H1 (cell line): ENCODE results near the gene SUZ12. TPM values are rescaled to one million over a fixed set of nuclear protein-coding genes. Genes with fewer than 3 reads are reported as not detected.

Source experiments
- BCL11A ChIP-seq, 2 experiments: IDR thresholded peaks; one replicate each; pipeline ENCODE4 v1.6.1; 2011; ENCODE audit warnings: low read depth in 2 of 2, low read length in 2 of 2, mild to moderate bottlenecking in 2 of 2
- CHD1 ChIP-seq: IDR thresholded peaks from 2 replicates; pipeline ENCODE4 v1.6.1; 2012; ENCODE audit warnings: low read depth, low read length, improper control_type of control experiment
- polyA plus RNA-seq, 7 experiments: library from polyadenylated mRNA; depleted of rRNA in 3 of 7; stranded (reverse) in 5 of 7; unstranded in 2 of 7; fragments of >200 nt in 5 of 7; fragments of 200-250 nt in 2 of 7; gene quantifications; 1 replicate in 5 of 7; 2 replicates in 1 of 7; 4 replicates in 1 of 7; pipeline versions ENCODE4 v1.2.1 to v1.2.3, GENCODE V29; 2011 to 2013; ENCODE audit warnings: missing spikeins in 2 of 7, mixed read lengths in 2 of 7
- total RNA-seq: library from RNA; stranded (reverse); fragmentation: NEBNext Ultra II Directional; extraction: Animal tissue kit (Norgen Biotek cat#: 25700); gene quantifications from 2 replicates; pipeline ENCODE4 v1.2.1, GENCODE V29; 2021
- TF ChIP-seq, protein P1 (sequence below): IDR thresholded peaks from 2 replicates; pipeline ENCODE4 v1.6.1; 2011; ENCODE audit warnings: low read length, improper control_type of control experiment

SUZ12 gene
- total and polyA plus RNA-seq, 2 of the 8 experiments (the other 6 are each of a cell fraction or from before 2014, with no cell fraction given), result 9.1 to 34.6 TPM

DNA sequence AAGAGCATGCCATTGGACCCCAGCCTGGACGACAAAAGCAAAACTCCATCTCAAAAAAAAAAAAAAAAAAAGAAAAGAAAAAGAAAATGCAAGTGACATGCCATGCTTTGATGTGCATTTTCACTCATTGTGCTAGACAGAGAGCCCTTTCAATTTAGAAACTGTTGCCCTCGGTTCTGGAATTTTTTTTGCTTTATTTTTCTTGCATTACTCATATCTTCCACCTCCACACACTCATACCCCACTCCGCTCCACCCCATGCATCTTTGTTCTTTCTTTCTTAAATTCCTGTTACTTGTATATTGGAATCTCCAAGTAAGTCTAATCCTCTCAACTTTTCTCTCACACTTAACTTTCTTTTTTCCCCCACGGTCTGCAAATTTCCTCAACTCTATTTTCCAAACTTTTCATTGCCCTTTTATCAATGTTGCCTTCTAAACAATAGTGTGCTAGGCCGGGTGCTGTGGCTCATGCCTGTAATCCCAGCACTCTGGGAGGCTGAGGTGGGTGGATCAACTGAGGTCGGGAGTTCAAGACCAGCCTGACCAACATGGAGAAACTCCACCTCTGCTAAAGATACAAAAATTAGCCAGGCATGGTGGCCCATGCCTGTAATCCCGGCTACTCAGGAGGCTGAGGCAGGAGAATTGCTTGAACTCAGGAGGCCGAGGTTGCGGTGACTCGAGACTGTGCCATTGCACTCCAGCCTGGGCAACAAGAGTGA is 16.8 kb upstream of the SUZ12 start (continued):
- TF ChIP-seq, protein P1, sequence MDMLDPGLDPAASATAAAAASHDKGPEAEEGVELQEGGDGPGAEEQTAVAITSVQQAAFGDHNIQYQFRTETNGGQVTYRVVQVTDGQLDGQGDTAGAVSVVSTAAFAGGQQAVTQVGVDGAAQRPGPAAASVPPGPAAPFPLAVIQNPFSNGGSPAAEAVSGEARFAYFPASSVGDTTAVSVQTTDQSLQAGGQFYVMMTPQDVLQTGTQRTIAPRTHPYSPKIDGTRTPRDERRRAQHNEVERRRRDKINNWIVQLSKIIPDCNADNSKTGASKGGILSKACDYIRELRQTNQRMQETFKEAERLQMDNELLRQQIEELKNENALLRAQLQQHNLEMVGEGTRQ, result no peak
- TF ChIP-seq CHD1 (no peak), BCL11A (IDR thresholded peaks at IDR 0.05; ENCODE audit: low read depth in 2 of 2, low read length in 2 of 2) (no peak)
